Hepatocyte (in vitro differentiated cells): ENCODE measurements around the gene RABGGTB. TPM values are rescaled to one million over a fixed set of nuclear protein-coding genes. Genes with fewer than 3 reads are reported as not detected.
"Not testable (repeated sequence)": the region's sequence is repeated elsewhere in the genome, so short reads cannot be mapped to it uniquely, and the experiment has no call there.

Experiments used
- DNase-seq: peaks from one replicate; pipeline ENCODE4 v3.0.0-alpha.2; 2016; ENCODE audit warnings: low spot score
- H2AFZ ChIP-seq: fragments of 200-600 bp; sonication (generic); 2 replicates; pipeline ENCODE4 v1.6.0; 2016; ENCODE audit warnings: antibody characterized with exemption, mild to moderate bottlenecking
- H3K27ac ChIP-seq: fragments of 200-600 bp; sonication (generic); 2 replicates; pipeline ENCODE4 v1.5.1; 2016; ENCODE audit warnings: mild to moderate bottlenecking
- H3K27me3 ChIP-seq: fragments of 200-600 bp; sonication (generic); 2 replicates; pipeline ENCODE4 v1.6.1; 2016
- H3K36me3 ChIP-seq: fragments of 200-600 bp; sonication (generic); replicated peaks from 2 replicates; pipeline ENCODE4 v1.5.1; 2016; ENCODE audit warnings: low read depth; ENCODE audit not compliant: insufficient read depth
- H3K4me1 ChIP-seq: fragments of 200-600 bp; sonication (generic); 2 replicates; pipeline ENCODE4 v1.5.1; 2016; ENCODE audit warnings: mild to moderate bottlenecking, moderate library complexity; ENCODE audit not compliant: insufficient read depth
- H3K4me2 ChIP-seq: fragments of 200-600 bp; sonication (generic); 2 replicates; pipeline ENCODE4 v1.6.0; 2016
- H3K4me3 ChIP-seq: fragments of 200-600 bp; sonication (generic); 2 replicates; pipeline ENCODE4 v1.5.1; 2016; ENCODE audit warnings: mild to moderate bottlenecking
- H3K79me2 ChIP-seq: fragments of 200-600 bp; sonication (generic); 2 replicates; pipeline ENCODE4 v1.6.0; 2017; ENCODE audit warnings: mild to moderate bottlenecking
- H3K9me2 ChIP-seq: fragments of 200-600 bp; sonication (generic); replicated peaks from 2 replicates; pipeline ENCODE4 v1.6.0; 2017; ENCODE audit warnings: mild to moderate bottlenecking; ENCODE audit not compliant: insufficient read depth
- H3K9me3 ChIP-seq: fragments of 200-600 bp; sonication (generic); 2 replicates; pipeline ENCODE4 v1.5.1; 2016; ENCODE audit warnings: low read depth, mild to moderate bottlenecking
- H4K20me1 ChIP-seq: fragments of 200-600 bp; sonication (generic); 2 replicates; pipeline ENCODE4 v1.6.0; 2016; ENCODE audit warnings: mild to moderate bottlenecking; ENCODE audit not compliant: insufficient read depth, poor library complexity, severe bottlenecking
- EZH2 ChIP-seq: fragments of 200-600 bp; sonication (generic); IDR thresholded peaks from 2 replicates; pipeline ENCODE4 v1.6.1; 2016; ENCODE audit warnings: antibody characterized with exemption, mild to moderate bottlenecking, borderline replicate concordance
- EZH2phosphoT487 ChIP-seq: fragments of 200-600 bp; sonication (generic); IDR thresholded peaks from one replicate; pipeline ENCODE4 v1.6.1; 2018; ENCODE audit warnings: antibody characterized with exemption, mild to moderate bottlenecking, low read depth, moderate library complexity; ENCODE audit not compliant: unreplicated experiment, severe bottlenecking
- WGBS: methylation state at CpG from one replicate; pipeline ENCODE4 v1.1.6; 2016; ENCODE audit warnings: low lambda C conversion rate; ENCODE audit errors: missing lambda C conversion rate; 5-methylcytosine and 5-hydroxymethylcytosine counted together
- polyA plus RNA-seq: library from polyadenylated mRNA; unstranded; fragments of >200 nt; fragmentation: Nextera tagmentation; extraction: Ambion mirVana; gene quantifications from 2 replicates; pipeline ENCODE4 v1.2.1, GENCODE V29; 2016
- total RNA-seq: library from RNA; depleted of rRNA; stranded (reverse); fragments of >200 nt; gene quantifications from 2 replicates; pipeline ENCODE4 v1.2.3, GENCODE V29; 2014
- TF ChIP-seq, protein P1 (sequence below): fragments of 200-600 bp; sonication (generic); IDR thresholded peaks from 2 replicates; pipeline ENCODE4 v1.5.1; 2016; ENCODE audit warnings: antibody characterized with exemption, mild to moderate bottlenecking; ENCODE audit not compliant: poor library complexity

Gene RABGGTB
- total and polyA plus RNA-seq, 2 experiments from 2014 or later = 25.9 to 101 TPM

DNA sequence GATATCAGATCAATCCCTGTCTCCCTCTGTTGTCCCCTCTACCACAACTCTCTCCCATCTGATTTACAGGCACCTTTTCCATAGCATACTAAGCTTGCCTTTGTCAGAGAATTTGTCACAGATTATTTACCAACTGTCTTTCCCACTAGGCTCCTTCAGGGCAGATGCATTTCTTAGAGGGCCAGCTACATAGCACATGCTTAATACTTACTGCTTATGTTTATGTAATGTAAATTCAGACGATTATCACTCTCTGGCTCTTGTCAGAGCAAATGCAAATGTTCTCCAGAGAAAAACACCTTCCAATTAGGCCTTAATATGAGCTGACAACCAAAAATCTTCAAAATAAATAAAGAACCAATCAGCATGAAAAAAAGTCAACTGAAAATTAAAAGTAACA lies 15.3 kb upstream of the RABGGTB start:
- H3K27me3 ChIP-seq = no peaks in the 10 kb centered on the region
- H4K20me1 ChIP-seq = no peaks in the 10 kb centered on the region
- no peak overlapping the region for H3K4me3 ChIP-seq
- WGBS = 59% methylated on average over 1 of the region's 1 CpG
- no peaks in the 10 kb centered on the region for H3K79me2 ChIP-seq
- no peaks in the 10 kb centered on the region for H3K9me3 ChIP-seq
- no peaks in the 10 kb centered on the region for H3K4me1 ChIP-seq
- no peak for DNase-seq
- no peak overlapping the region for H3K4me2 ChIP-seq
- H3K27ac ChIP-seq = no peak overlapping the region
- H2AFZ ChIP-seq = no peak overlapping the region
- TF ChIP-seq EZH2phosphoT487 (no peak), EZH2 (no peak)
- TF ChIP-seq, protein P1, sequence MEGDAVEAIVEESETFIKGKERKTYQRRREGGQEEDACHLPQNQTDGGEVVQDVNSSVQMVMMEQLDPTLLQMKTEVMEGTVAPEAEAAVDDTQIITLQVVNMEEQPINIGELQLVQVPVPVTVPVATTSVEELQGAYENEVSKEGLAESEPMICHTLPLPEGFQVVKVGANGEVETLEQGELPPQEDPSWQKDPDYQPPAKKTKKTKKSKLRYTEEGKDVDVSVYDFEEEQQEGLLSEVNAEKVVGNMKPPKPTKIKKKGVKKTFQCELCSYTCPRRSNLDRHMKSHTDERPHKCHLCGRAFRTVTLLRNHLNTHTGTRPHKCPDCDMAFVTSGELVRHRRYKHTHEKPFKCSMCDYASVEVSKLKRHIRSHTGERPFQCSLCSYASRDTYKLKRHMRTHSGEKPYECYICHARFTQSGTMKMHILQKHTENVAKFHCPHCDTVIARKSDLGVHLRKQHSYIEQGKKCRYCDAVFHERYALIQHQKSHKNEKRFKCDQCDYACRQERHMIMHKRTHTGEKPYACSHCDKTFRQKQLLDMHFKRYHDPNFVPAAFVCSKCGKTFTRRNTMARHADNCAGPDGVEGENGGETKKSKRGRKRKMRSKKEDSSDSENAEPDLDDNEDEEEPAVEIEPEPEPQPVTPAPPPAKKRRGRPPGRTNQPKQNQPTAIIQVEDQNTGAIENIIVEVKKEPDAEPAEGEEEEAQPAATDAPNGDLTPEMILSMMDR = no peak
- no peaks in the 10 kb centered on the region for H3K36me3 ChIP-seq
- H3K9me2 ChIP-seq = no peaks in the 10 kb centered on the region

GRCh38 chr1:75771978-75772377 lies 14.1 kb upstream of the RABGGTB start:
- Histone ChIP-seq H4K20me1 (no peaks in the 10 kb centered on the region), H2AFZ (no peak overlapping the region), H3K4me2 (no peak overlapping the region), H3K4me1 (no peaks in the 10 kb centered on the region), H3K9me2 (no peaks in the 10 kb centered on the region), H3K27ac (no peak overlapping the region), H3K79me2 (no peaks in the 10 kb centered on the region), H3K36me3 (no peaks in the 10 kb centered on the region), H3K27me3 (no peaks in the 10 kb centered on the region), H3K4me3 (no peak overlapping the region), H3K9me3 (no peaks in the 10 kb centered on the region)
- 81% methylated on average over 3 of the region's 3 CpGs for WGBS
- no peak for TF ChIP-seq EZH2phosphoT487
- no peak for TF ChIP-seq EZH2
- TF ChIP-seq, protein P1 = no peak
- no peak for DNase-seq

DNA sequence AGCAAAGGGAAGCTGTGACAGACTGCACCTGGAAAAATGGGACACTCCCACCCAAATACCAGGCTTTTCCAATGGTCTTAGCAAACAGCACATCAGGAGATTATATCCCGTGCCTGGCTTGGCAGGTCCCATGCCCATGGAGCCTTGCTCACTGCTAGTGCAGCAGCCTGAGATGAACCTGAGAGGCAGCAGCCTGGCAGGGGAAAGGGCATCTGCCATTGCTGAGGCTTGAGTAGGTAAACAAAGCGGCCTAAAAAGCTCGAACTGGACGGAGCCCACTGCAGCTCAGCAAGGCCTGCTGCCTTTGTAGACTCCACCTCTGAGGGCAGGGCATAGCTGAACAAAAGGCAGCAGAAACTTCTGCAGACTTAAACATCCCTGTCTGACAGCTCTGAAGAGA lies 8.2 kb upstream of the RABGGTB start:
- not testable (repeated sequence) for H3K27me3 ChIP-seq, DNase-seq, H3K27ac ChIP-seq, H3K4me2 ChIP-seq, H3K4me1 ChIP-seq, H3K79me2 ChIP-seq, H2AFZ ChIP-seq, H3K9me2 ChIP-seq, H4K20me1 ChIP-seq, H3K36me3 ChIP-seq, H3K4me3 ChIP-seq, H3K9me3 ChIP-seq
- WGBS = 87% methylated on average over 4 of the region's 4 CpGs

GRCh38 chr1:75778694-75779093 lies 7.4 kb upstream of the RABGGTB start:
- not testable (repeated sequence) for H3K27me3 ChIP-seq, H3K9me2 ChIP-seq, H3K4me1 ChIP-seq, H3K9me3 ChIP-seq, H3K4me3 ChIP-seq, H3K4me2 ChIP-seq, H3K36me3 ChIP-seq, H2AFZ ChIP-seq, H3K79me2 ChIP-seq, H3K27ac ChIP-seq, H4K20me1 ChIP-seq, DNase-seq
- 98% methylated on average over 5 of the region's 5 CpGs for WGBS

DNA sequence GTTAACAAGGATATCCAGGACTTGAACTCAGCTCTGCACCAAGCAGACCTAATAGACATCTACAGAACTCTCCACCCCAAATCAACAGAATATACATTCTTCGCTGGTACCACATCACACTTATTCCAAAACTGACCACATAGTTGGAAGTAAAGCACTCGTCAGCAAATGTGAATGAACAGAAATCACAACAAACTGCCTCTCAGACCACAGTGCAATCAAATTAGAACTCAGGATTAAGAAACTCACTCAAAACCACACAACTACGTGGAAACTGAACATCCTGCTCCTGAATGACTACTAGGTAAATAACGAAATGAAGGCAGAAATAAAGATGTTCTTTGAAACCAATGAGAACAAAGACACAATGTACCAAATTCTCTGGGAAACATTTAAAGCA lies 5.9 kb upstream of the RABGGTB start:
- H3K4me3 ChIP-seq, H3K79me2 ChIP-seq, H3K27ac ChIP-seq, H3K36me3 ChIP-seq, H3K27me3 ChIP-seq, DNase-seq, H3K9me3 ChIP-seq, H3K4me2 ChIP-seq, H4K20me1 ChIP-seq, H2AFZ ChIP-seq, H3K4me1 ChIP-seq, H3K9me2 ChIP-seq: not testable (repeated sequence)
- WGBS = 90% methylated on average over 4 of the region's 4 CpGs

- H3K27me3 ChIP-seq, DNase-seq, H3K4me2 ChIP-seq, H3K4me3 ChIP-seq, H3K36me3 ChIP-seq, H3K9me3 ChIP-seq, H3K9me2 ChIP-seq, H2AFZ ChIP-seq, H3K27ac ChIP-seq: not testable (repeated sequence)
- 99% methylated on average over 4 of the region's 4 CpGs for WGBS
- peaks cover 27% of the 10 kb centered on the region for H3K79me2 ChIP-seq
- peaks cover 16% of the 10 kb centered on the region for H3K4me1 ChIP-seq
- peaks cover 23% of the 10 kb centered on the region for H4K20me1 ChIP-seq
Measured at GRCh38 chr1:75783920-75784319, 2.1 kb upstream of the RABGGTB start.
